Adrenal gland (tissue), 5 donors: ENCODE measurements around the gene L3MBTL3.
A peak's percentile ranks its signal among the peaks of the same experiment; 100 is the strongest.

Source experiments
- POLR2A ChIP-seq, 2 donors: fragments of 450-650 bp; IDR thresholded peaks; one replicate each; pipeline ENCODE4 v1.6.1; 2017; ENCODE audit warnings: antibody characterized with exemption in 2 of 2, mild to moderate bottlenecking in 2 of 2, moderate library complexity in 1 of 2
- TF ChIP-seq, protein P1 (sequence below), 6 experiments: fragments of 450-650 bp in 4 of 6; fragments of 200-600 bp in 2 of 6; sonication (generic) in 1 of 6; IDR thresholded peaks; 1 replicate in 5 of 6; 2 replicates in 1 of 6; pipeline versions ENCODE4 v1.5.1 to v1.8.0; 2016 to 2021; ENCODE audit warnings: antibody characterized with exemption in 6 of 6, mild to moderate bottlenecking in 2 of 6, moderate library complexity in 1 of 6
- donor health status: DM: no; HTN: no; CAD: no.

DNA sequence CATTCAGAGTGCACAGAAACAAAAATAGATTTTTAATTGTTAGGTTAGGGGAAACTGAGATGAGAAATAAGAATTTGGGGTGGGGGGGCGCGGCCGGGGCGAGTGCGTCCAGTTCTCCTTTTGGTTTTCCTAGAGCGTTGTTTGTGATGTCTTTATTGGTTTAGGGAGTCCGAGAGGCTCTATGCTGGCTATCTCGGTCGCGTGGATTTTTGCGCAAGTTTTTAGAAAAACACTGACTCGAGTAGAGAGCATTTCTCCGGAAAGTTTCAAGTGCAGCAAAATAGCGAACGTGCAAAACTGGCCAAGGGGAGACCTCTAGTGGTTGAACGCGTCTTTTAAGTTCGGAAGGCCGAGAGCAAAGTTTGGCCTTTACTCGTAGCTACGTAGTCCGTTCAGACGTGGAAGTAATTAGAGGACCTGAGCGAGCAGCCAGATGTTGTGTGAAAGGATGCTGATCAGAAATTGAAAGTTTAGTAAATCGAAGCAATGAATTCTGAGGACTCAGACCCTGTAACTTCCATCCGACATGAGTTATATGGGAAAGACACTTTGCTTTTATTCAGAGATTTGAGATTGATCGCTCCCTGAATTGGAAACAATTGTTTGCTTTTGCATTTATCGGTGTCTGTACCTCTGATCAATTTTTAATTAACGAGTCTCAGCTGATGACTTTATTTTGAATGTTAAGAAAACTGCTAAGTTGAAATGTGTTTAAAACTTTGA is 2.7 kb downstream of the L3MBTL3 start:
- TF ChIP-seq, protein P1, sequence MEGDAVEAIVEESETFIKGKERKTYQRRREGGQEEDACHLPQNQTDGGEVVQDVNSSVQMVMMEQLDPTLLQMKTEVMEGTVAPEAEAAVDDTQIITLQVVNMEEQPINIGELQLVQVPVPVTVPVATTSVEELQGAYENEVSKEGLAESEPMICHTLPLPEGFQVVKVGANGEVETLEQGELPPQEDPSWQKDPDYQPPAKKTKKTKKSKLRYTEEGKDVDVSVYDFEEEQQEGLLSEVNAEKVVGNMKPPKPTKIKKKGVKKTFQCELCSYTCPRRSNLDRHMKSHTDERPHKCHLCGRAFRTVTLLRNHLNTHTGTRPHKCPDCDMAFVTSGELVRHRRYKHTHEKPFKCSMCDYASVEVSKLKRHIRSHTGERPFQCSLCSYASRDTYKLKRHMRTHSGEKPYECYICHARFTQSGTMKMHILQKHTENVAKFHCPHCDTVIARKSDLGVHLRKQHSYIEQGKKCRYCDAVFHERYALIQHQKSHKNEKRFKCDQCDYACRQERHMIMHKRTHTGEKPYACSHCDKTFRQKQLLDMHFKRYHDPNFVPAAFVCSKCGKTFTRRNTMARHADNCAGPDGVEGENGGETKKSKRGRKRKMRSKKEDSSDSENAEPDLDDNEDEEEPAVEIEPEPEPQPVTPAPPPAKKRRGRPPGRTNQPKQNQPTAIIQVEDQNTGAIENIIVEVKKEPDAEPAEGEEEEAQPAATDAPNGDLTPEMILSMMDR (IDR thresholded peaks at IDR 0.05) = peak; percentile 64 to 90 (median 88)
- peak in 1 of 2 donors; percentile 71 for TF ChIP-seq POLR2A (IDR thresholded peaks at IDR 0.05)
